Thyroid gland (tissue), 4 donors: ENCODE measurements around the gene SCUBE3. TPM values are rescaled to one million over a fixed set of nuclear protein-coding genes. Genes with fewer than 3 reads are reported as not detected.

Experiments used
- DNase-seq, 2 donors: peaks; one replicate each; pipeline ENCODE4 v3.0.0-alpha.2; 2019
- H3K27ac ChIP-seq, 3 donors: fragments of 200-600 bp; sonication (generic); 1 replicate in 2 of 3; 2 replicates in 1 of 3; pipeline ENCODE4 v1.5.1; 2016 to 2019; ENCODE audit warnings: mild to moderate bottlenecking in 1 of 3, moderate library complexity in 1 of 3
- H3K27me3 ChIP-seq: fragments of 200-600 bp; sonication (generic); one replicate; pipeline ENCODE4 v1.5.1; 2019
- H3K36me3 ChIP-seq, 2 donors: fragments of 200-600 bp; sonication (generic); one replicate each; pipeline ENCODE4 v1.5.1; 2016 to 2019
- H3K4me1 ChIP-seq, 2 donors: fragments of 200-600 bp; sonication (generic); one replicate each; pipeline ENCODE4 v1.5.1; 2017 to 2019
- H3K4me3 ChIP-seq, 3 donors: fragments of 200-600 bp; sonication (generic); replicated peaks in 1 of 3; 1 replicate in 2 of 3; 2 replicates in 1 of 3; pipeline ENCODE4 v1.5.1; 2016; ENCODE audit warnings: mild to moderate bottlenecking in 1 of 3
- H3K9me3 ChIP-seq: fragments of 200-600 bp; sonication (generic); one replicate; pipeline ENCODE4 v1.5.1; 2017
- CTCF ChIP-seq, 6 experiments: fragments of 200-600 bp in 3 of 6; fragments of 450-650 bp in 3 of 6; sonication (generic) in 3 of 6; IDR thresholded peaks; one replicate each; pipeline ENCODE4 v1.5.1; 2016 to 2019; ENCODE audit warnings: antibody characterized with exemption in 6 of 6, mild to moderate bottlenecking in 2 of 6, inconsistent platforms in 1 of 6, moderate library complexity in 1 of 6
- POLR2A ChIP-seq, 2 donors: fragments of 450-650 bp; IDR thresholded peaks; one replicate each; pipeline ENCODE4 v1.6.1; 2017; ENCODE audit warnings: antibody characterized with exemption in 2 of 2, mild to moderate bottlenecking in 2 of 2, moderate library complexity in 1 of 2
- WGBS, 2 donors: methylation state at CpG; one replicate each; pipeline ENCODE4 v1.1.5; 2017; 5-methylcytosine and 5-hydroxymethylcytosine counted together
- intact Hi-C: fragments of 100-400 bp; cut with DNase I; formaldehyde crosslinking; loops from one replicate; pipeline ENCODE4 v1.15.1; 2023
- total RNA-seq, 4 donors: library from RNA; depleted of rRNA; stranded (reverse); fragments of >200 nt; gene quantifications; one replicate each; pipeline ENCODE4 v1.2.3, GENCODE V29; 2016

The SCUBE3 gene
- total RNA-seq, 4 donors from 2014 or later: 45.5 to 119 (median 66.3) TPM

DNA sequence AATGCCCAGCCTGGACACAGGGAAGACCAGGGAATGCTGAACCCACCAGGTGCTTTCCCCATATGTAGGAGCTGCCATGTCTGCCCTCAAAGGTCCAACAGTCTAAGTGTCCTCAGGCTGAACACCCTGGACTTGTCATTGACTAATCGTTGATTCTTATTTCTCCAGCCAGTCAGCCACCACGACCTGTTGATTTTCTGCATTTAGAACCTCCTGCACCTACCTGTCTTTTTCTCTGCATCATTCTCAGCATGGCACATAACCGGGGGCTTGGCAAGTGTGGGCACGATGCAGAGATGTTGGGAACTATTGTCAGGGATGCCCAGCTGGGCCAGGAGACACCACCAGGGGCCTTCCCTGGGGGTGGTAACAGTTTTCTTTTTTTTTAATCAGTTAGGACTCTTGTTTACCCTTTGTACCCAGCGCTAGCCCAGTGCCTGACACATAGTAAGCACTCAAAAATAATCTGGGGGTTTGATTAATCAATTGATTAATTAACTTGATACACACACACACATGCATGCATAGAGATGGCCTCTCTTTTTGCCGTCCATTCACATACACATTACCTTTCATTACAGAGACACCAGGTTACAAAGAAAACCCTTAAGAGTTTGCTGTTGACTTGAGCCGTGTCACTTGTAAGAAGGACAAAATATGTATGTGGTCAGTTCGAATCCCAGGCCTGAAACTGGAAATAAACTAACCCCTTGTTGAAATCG, 29.0 kb upstream of the SCUBE3 start:
- Histone ChIP-seq H3K9me3 (no peaks in the 10 kb centered on the region), H3K4me1 (peaks cover 31 to 59% of the 10 kb centered on the region in 2 donors), H3K27me3 (no peaks in the 10 kb centered on the region), H3K27ac (peak overlapping the region in 2 of 3 donors; percentile 45 to 58), H3K4me3 (no peak overlapping the region), H3K36me3 (no peaks in the 10 kb centered on the region)
- intact Hi-C loops: no loop called here
- whole genome bisulfite sequencing, 2 donors: 69 to 72% methylated on average over 9 of the region's 9 CpGs
- no peak for DNase-seq
- TF ChIP-seq POLR2A (IDR thresholded peaks at IDR 0.05) (no peak), CTCF (IDR thresholded peaks at IDR 0.05) (no peak)

- peak overlapping the region in 2 of 3 donors; percentile 45 to 58 for H3K27ac ChIP-seq
- peak in 1 of 2 donors; percentile 18 for DNase-seq
- TF ChIP-seq CTCF (IDR thresholded peaks at IDR 0.05) (no peak), POLR2A (IDR thresholded peaks at IDR 0.05) (no peak)
- intact Hi-C loops: no loop called here
- no peaks in the 10 kb centered on the region for H3K36me3 ChIP-seq
- no peak overlapping the region for H3K4me3 ChIP-seq
- WGBS, 2 donors: 32 to 46% methylated on average over 5 to 6 of the region's 6 CpGs
- no peaks in the 10 kb centered on the region for H3K9me3 ChIP-seq
- H3K27me3 ChIP-seq: no peaks in the 10 kb centered on the region
- peaks cover 26 to 53% of the 10 kb centered on the region in 2 donors for H3K4me1 ChIP-seq
These were observed 28.5 kb upstream of the SCUBE3 start for GRCh38 chr6:35185302-35185681.

DNA sequence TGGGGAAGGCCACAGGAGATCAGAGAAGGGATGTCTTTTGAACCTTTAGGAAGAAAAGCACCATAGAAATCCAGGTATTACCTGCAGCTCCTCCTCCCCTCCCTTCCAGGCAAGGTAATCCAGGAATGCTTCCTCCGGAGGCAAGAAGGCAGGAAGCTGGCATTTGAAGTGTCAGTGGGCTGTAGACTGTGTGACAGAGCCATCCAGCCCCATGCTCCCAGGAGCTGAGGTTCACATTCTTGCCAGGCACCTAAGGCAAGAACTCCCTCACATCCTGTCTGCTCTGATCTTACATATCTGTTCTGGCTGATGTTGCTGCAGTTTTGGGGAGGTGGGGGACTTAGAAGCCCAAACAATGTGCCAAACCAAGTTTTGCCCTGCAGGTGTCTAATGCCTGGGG, 27.8 kb upstream of the SCUBE3 start:
- Histone ChIP-seq H3K27me3 (no peaks in the 10 kb centered on the region), H3K9me3 (no peaks in the 10 kb centered on the region), H3K4me3 (no peak overlapping the region), H3K36me3 (no peaks in the 10 kb centered on the region), H3K4me1 (peaks cover 20 to 46% of the 10 kb centered on the region in 2 donors), H3K27ac (peak overlapping the region in 2 of 3 donors; percentile 45 to 58)
- DNase-seq: peak in 1 of 2 donors; percentile 26
- WGBS, 2 donors: 10 to 20% methylated on average over 1 of the region's 1 CpG
- TF ChIP-seq POLR2A (IDR thresholded peaks at IDR 0.05) (no peak), CTCF (IDR thresholded peaks at IDR 0.05) (no peak)
- intact Hi-C loops: no loop called here

GRCh38 chr6:35186571-35186970, 27.2 kb upstream of the SCUBE3 start:
- no peak overlapping the region for H3K27ac ChIP-seq
- DNase-seq: no peak
- H3K4me3 ChIP-seq: no peak overlapping the region
- TF ChIP-seq POLR2A (IDR thresholded peaks at IDR 0.05) (no peak), CTCF (IDR thresholded peaks at IDR 0.05) (no peak)
- no peaks in the 10 kb centered on the region for H3K27me3 ChIP-seq
- 89 to 90% methylated on average over 2 of the region's 2 CpGs for WGBS, 2 donors
- intact Hi-C loops: no loop called here
- H3K9me3 ChIP-seq: no peaks in the 10 kb centered on the region
- peaks cover 17 to 43% of the 10 kb centered on the region in 2 donors for H3K4me1 ChIP-seq
- no peaks in the 10 kb centered on the region for H3K36me3 ChIP-seq

- TF ChIP-seq CTCF (IDR thresholded peaks at IDR 0.05): no peak
- no peak for TF ChIP-seq POLR2A (IDR thresholded peaks at IDR 0.05)
These were observed 24.9 kb upstream of the SCUBE3 start for GRCh38 chr6:35188886-35189285.

More at GRCh38 chr6:35188886-35189285, 24.9 kb upstream of the SCUBE3 start:
- intact Hi-C loops: no loop called here
- Histone ChIP-seq H3K27me3 (no peaks in the 10 kb centered on the region), H3K4me3 (no peak overlapping the region), H3K27ac (peak overlapping the region; percentile 46 to 66 (median 64)), H3K36me3 (no peaks in the 10 kb centered on the region), H3K9me3 (no peaks in the 10 kb centered on the region), H3K4me1 (peaks cover 9 to 26% of the 10 kb centered on the region in 2 donors)
- whole genome bisulfite sequencing, 2 donors: 35 to 44% methylated on average over 3 of the region's 3 CpGs
- DNase-seq: peak; percentile 72
